ENCODE data around the gene CCL17. TPM values are rescaled to one million over a fixed set of nuclear protein-coding genes. Genes with fewer than 3 reads are reported as not detected.

CCL17 gene
- total and polyA plus RNA-seq, 10 of the 15 experiments (the other 5 are each of a cell fraction or from before 2014, with no cell fraction given) = 1.2 to 84.9 (median 34.2) TPM

DNA sequence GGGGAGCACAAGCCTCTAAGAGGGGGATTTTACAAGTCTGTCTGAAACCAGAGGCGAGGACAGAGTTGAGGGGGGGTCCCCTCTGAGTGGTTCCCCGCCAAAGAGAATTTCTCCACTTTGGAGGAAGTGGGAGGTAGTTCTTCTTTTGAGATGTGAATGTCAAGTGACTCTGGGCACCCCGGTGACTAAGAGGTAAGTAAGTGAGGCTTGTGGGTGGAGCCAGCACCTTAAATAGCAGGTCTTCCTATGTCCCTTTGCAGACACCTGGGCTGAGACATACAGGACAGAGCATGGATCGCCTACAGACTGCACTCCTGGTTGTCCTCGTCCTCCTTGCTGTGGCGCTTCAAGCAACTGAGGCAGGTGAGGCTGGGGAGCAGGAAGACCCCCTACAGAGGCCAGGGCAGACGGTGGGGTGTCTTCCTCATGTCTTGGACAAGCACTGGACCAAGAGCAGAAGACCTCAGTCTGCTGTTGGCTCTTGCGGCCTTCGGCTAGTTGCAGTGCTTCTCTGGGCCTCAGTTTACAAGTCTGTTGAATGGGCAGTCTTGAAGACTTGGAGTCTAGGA lies 46.0 kb upstream of the CCL17 start, which contains the start of gene CCL22 (continued):
- TF ChIP-seq E4F1 (IDR thresholded peaks at IDR 0.05; ENCODE audit: borderline replicate concordance, partially characterized antibody) (no peak), YY1 (IDR thresholded peaks at IDR 0.05; ENCODE audit: low read depth, low read length) (0 out of 2 replicates have a peak, but pooled peaks have one; percentile 11), ASH2L (IDR thresholded peaks at IDR 0.05; ENCODE audit: borderline replicate concordance, low read depth) (no peak), ATF7 (IDR thresholded peaks at IDR 0.05; ENCODE audit: low read depth) (peak; percentile 26; the same call in 1 of the 2 replicates), TARDBP (IDR thresholded peaks at IDR 0.05; ENCODE audit: borderline replicate concordance) (no peak), TCF3 (IDR thresholded peaks at IDR 0.05; ENCODE audit: borderline replicate concordance, insufficient read depth, low read depth, low read length) (0 out of 2 replicates have a peak, but pooled peaks have one; percentile 44), PRDM15 (CRISPR knock-in tag; IDR thresholded peaks at IDR 0.05) (no peak), RB1 (IDR thresholded peaks at IDR 0.05; ENCODE audit: borderline replicate concordance) (no peak), WRNIP1 (IDR thresholded peaks at IDR 0.05; ENCODE audit: borderline replicate concordance, low read depth, low read length) (no peak), MTA3 (IDR thresholded peaks at IDR 0.05; ENCODE audit: borderline replicate concordance, low read length) (0 out of 2 replicates have a peak, but pooled peaks have one; percentile 18), SMARCA5 (IDR thresholded peaks at IDR 0.05) (peak; percentile 43; the same call in 1 of the 2 replicates), ZNF687 (IDR thresholded peaks at IDR 0.05) (no peak), PML (IDR thresholded peaks at IDR 0.05; ENCODE audit: low read length) (peak; percentile 94)
